ENCODE results near the gene TMEM117.
"Not testable (repeated sequence)": the region's sequence is repeated elsewhere in the genome, so short reads cannot be mapped to it uniquely, and the experiment has no call there.

TMEM117 gene

DNA sequence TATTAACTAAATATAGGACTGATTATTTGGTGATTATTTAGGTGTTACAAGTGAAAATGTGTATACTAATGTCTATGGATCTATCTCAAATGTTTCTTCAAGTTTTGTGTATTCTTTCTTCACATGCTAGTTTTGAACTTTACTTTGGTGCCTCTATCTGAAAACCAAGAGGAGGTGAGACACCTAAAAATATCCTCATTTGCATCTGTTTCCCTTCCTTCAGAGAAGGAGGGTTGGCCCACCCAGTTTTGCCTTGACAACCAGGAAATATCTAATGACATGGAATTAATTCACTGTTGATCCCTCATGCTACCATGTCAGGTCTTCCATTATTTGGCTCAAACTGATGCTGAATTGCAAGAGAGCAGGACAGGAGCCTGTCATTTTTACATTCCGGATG lies 539.8 kb downstream of the TMEM117 start:
- Histone ChIP-seq H3K4me3 (ENCODE audit: low read depth in 1 of 2, low read length in 2 of 2) (no peak overlapping the region), H3K27ac (ENCODE audit: low read depth, low read length) (no peak overlapping the region), H3K4me1 (ENCODE audit: insufficient read depth, low read length) (peaks cover 7% of the 10 kb centered on the region), H3K9me3 (ENCODE audit: low read length) (no peaks in the 10 kb centered on the region), H3K27me3 (ENCODE audit: control insufficient read depth in 1 of 2, insufficient read depth in 2 of 2, low read length in 2 of 2) (no peaks in the 10 kb centered on the region), H3K9ac (ENCODE audit: low read length) (no peak overlapping the region), H3K36me3 (ENCODE audit: insufficient read depth, low read length) (no peaks in the 10 kb centered on the region)

DNA sequence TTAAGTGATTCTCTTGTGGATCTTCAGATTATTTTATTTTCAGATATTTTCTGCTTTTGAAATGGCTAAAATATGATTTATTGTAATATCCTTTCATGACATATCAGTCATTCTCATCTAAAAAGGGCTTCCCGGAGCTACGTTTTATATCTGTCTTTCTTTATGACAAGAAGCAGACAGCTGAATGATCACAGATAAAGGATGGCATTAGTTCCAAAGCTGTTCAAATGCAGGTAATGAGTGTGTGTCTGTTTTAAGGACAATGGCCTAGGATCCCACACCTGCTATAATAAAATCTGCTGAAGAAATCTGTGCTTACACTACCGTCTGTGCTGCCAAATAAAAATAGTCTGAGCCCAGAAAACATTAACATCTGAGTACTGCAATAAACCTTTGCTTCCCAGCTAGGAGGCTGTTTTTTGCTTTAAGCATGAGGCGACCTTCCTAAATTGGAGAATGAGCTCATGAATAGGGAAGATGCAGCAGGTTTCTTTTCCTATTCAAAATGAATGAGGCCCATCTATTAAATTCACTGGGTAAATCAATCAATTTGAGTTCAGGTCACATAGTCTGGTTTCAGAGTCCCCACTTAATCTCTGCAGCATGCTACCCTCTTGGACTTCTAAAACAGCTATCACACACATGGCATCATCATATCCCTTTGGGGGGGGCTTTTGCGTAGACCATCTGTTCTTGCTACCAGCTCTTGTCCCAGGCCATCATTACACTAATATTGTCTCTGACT lies 541.7 kb downstream of the TMEM117 start:
- Histone ChIP-seq H3K9ac (ENCODE audit: low read length) (no peak overlapping the region), H3K9me3 (ENCODE audit: low read length) (no peaks in the 10 kb centered on the region), H3K36me3 (ENCODE audit: insufficient read depth, low read length) (no peaks in the 10 kb centered on the region), H3K27me3 (ENCODE audit: control insufficient read depth in 1 of 2, insufficient read depth in 2 of 2, low read length in 2 of 2) (no peaks in the 10 kb centered on the region), H3K4me1 (ENCODE audit: insufficient read depth, low read length) (peaks cover 14% of the 10 kb centered on the region), H3K4me3 (ENCODE audit: low read depth in 1 of 2, low read length in 2 of 2) (no peak overlapping the region), H3K27ac (ENCODE audit: low read depth, low read length) (no peak overlapping the region)

DNA sequence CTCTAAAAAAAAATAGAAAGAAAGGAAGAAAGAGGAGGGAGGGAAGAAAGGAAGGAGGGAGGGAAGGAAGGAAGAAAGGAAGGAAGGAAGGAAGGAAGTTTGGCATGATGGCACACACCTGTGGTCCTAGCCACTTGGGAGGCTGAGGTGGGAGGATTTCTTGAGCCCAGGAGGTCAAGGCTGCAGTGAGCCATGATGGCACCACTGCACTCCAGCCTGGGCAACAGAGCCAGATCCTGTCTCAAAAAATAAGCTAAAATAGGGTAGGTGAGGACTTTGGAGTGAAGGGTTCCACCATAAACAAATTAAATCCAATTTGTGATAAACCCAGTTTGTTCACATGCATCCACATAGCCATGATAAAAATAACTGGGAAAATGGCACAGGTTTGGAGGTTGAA lies 543.2 kb downstream of the TMEM117 start:
- H3K9me3 ChIP-seq (ENCODE audit: low read length); H3K9ac ChIP-seq (ENCODE audit: low read length); H3K27me3 ChIP-seq (ENCODE audit: control insufficient read depth in 1 of 2, insufficient read depth in 2 of 2, low read length in 2 of 2); H3K4me3 ChIP-seq (ENCODE audit: low read depth in 1 of 2, low read length in 2 of 2); H3K36me3 ChIP-seq (ENCODE audit: insufficient read depth, low read length); H3K27ac ChIP-seq (ENCODE audit: low read depth, low read length): not testable (repeated sequence)
- H3K4me1 ChIP-seq (ENCODE audit: insufficient read depth, low read length), result peaks cover 14% of the 10 kb centered on the region

DNA sequence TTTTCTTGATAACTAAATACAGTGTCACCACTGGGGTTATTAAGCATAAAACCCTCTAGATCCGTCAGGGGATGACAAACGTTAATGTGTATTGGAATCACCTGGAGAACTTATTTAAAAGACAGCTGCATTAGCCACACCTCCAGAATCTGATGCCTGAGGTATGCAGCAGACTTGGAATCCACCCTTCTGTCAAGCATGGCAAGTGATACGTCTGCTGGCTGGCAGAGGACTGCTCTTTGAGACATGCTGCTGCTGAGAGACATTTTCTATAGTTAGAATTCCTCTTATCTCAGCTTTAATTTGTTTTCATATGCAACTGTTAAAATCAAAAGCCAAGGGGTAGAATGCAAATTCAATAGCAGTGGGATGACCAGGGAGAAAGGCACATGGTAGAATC lies 544.0 kb downstream of the TMEM117 start:
- Histone ChIP-seq H3K36me3 (ENCODE audit: insufficient read depth, low read length) (no peaks in the 10 kb centered on the region), H3K4me3 (ENCODE audit: low read depth in 1 of 2, low read length in 2 of 2) (no peak overlapping the region), H3K27me3 (ENCODE audit: control insufficient read depth in 1 of 2, insufficient read depth in 2 of 2, low read length in 2 of 2) (no peaks in the 10 kb centered on the region), H3K4me1 (ENCODE audit: insufficient read depth, low read length) (peaks cover 14% of the 10 kb centered on the region), H3K9me3 (ENCODE audit: low read length) (no peaks in the 10 kb centered on the region), H3K9ac (ENCODE audit: low read length) (no peak overlapping the region), H3K27ac (ENCODE audit: low read depth, low read length) (no peak overlapping the region)

DNA sequence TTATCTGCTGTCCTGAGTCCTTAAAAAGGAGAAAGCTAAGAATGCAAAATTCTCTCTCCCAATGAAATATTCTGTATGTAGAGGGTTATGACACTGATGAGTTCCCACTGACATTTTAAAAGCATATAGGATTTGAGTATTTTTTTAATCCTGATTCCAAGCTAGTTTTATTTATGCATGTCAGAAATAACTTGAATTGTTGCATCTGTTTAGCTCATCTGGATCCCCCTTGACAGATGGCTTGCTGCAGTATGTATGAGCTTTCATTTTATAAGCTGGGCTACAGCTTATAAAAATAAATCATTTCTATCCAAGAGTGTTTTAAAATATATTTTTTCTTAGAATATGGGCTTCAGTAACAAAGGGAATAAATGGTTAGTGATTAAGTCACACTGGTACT lies 545.0 kb downstream of the TMEM117 start:
- H3K27ac ChIP-seq (ENCODE audit: low read depth, low read length), result no peak overlapping the region
- no peak overlapping the region for H3K9ac ChIP-seq (ENCODE audit: low read length)
- H3K27me3 ChIP-seq (ENCODE audit: control insufficient read depth in 1 of 2, insufficient read depth in 2 of 2, low read length in 2 of 2), result no peaks in the 10 kb centered on the region
- no peaks in the 10 kb centered on the region for H3K9me3 ChIP-seq (ENCODE audit: low read length)
- H3K4me3 ChIP-seq (ENCODE audit: low read depth in 1 of 2, low read length in 2 of 2), result no peak overlapping the region
- peaks cover 14% of the 10 kb centered on the region for H3K4me1 ChIP-seq (ENCODE audit: insufficient read depth, low read length)
- H3K36me3 ChIP-seq (ENCODE audit: insufficient read depth, low read length), result no peaks in the 10 kb centered on the region

DNA sequence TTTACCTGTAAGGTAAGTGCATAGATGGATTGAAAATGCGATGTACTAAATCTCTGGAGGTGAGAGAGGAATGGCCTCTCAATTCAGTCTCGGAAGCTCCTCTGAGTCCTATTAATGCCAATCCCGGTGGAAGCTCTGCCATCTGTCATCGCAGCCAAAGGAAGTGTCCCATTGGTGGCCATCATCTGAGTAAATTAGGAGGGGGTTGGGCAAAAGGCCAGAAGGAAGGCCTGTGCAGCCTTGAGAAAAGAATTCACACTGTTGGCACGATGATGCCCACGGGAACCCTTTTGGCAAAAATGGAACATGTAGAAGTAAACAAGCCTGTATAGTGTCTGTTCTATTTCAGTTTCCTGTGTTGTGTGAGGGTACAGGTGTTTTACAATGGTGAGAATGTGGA lies 545.5 kb downstream of the TMEM117 start:
- H3K4me1 ChIP-seq (ENCODE audit: insufficient read depth, low read length), result peaks cover 14% of the 10 kb centered on the region
- H3K27me3 ChIP-seq (ENCODE audit: control insufficient read depth in 1 of 2, insufficient read depth in 2 of 2, low read length in 2 of 2), result no peaks in the 10 kb centered on the region
- no peak overlapping the region for H3K9ac ChIP-seq (ENCODE audit: low read length)
- H3K36me3 ChIP-seq (ENCODE audit: insufficient read depth, low read length), result no peaks in the 10 kb centered on the region
- H3K9me3 ChIP-seq (ENCODE audit: low read length), result no peaks in the 10 kb centered on the region
- H3K27ac ChIP-seq (ENCODE audit: low read depth, low read length), result no peak overlapping the region
- H3K4me3 ChIP-seq (ENCODE audit: low read depth in 1 of 2, low read length in 2 of 2), result no peak overlapping the region

DNA sequence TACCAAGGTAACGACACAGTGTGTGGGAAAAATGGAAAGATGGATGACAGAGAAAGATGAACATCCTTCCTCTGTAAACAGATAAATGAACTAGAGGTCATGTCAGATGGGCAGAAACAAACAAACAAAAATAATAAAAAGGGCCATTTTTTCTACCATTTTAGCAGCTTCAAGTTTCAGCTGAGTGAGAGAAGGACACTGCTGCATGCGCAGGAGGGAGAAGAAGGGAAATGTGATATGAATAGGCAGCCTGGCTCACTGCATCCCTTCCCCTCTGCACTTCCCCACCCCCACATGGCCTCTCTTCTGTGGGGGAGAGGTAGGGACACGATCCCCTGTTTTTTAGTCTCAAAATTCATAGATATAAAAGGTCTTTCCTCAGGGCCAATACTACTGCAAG lies 548.3 kb downstream of the TMEM117 start:
- H3K36me3 ChIP-seq (ENCODE audit: insufficient read depth, low read length), result no peaks in the 10 kb centered on the region
- no peak overlapping the region for H3K4me3 ChIP-seq (ENCODE audit: low read depth in 1 of 2, low read length in 2 of 2)
- no peaks in the 10 kb centered on the region for H3K27me3 ChIP-seq (ENCODE audit: control insufficient read depth in 1 of 2, insufficient read depth in 2 of 2, low read length in 2 of 2)
- H3K27ac ChIP-seq (ENCODE audit: low read depth, low read length), result no peak overlapping the region
- H3K4me1 ChIP-seq (ENCODE audit: insufficient read depth, low read length), result peaks cover 8% of the 10 kb centered on the region
- no peak overlapping the region for H3K9ac ChIP-seq (ENCODE audit: low read length)
- H3K9me3 ChIP-seq (ENCODE audit: low read length), result no peaks in the 10 kb centered on the region

DNA sequence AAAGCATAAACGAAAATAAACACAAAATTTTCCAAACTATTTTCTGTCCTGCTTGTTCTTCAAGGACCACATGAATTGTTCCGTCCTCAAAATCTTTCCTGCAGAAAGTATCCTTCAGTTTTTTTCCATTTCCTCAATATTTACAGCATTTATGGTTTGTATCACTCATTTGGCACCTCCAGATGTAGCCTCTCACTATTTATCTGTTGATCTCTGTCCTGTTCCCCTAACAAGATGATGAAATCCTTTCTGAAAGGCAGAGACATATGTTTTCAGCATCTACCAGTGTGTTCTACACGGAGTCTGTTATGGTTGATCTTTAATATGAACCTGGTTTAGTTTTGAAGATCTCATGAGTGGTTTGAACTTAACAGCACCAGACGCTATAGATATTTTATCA lies 550.1 kb downstream of the TMEM117 start:
- Histone ChIP-seq H3K9ac (ENCODE audit: low read length) (no peak overlapping the region), H3K4me3 (ENCODE audit: low read depth in 1 of 2, low read length in 2 of 2) (no peak overlapping the region), H3K27ac (ENCODE audit: low read depth, low read length) (no peak overlapping the region), H3K27me3 (ENCODE audit: control insufficient read depth in 1 of 2, insufficient read depth in 2 of 2, low read length in 2 of 2) (no peaks in the 10 kb centered on the region), H3K4me1 (ENCODE audit: insufficient read depth, low read length) (peaks cover 18% of the 10 kb centered on the region), H3K9me3 (ENCODE audit: low read length) (no peaks in the 10 kb centered on the region), H3K36me3 (ENCODE audit: insufficient read depth, low read length) (no peaks in the 10 kb centered on the region)

DNA sequence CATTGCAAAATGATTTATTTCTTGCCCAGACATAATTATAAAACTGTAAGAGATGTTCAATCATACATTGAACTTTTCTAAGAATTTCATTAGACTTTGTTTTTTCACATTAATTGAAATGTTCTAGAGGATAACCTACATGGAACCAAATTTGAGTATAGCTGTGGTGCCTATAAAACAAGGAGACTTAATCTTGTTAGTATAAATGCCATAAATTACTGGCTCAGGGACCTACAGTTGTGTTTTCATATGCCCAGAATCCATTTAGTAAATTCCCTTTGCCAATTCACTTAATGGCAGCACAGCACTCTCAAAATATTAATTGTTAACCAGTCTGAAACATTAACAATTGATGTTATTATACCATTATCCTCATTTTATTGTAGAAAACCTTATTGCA lies 551.7 kb downstream of the TMEM117 start:
- peaks cover 11% of the 10 kb centered on the region for H3K4me1 ChIP-seq (ENCODE audit: insufficient read depth, low read length)
- no peak overlapping the region for H3K27ac ChIP-seq (ENCODE audit: low read depth, low read length)
- H3K36me3 ChIP-seq (ENCODE audit: insufficient read depth, low read length), result no peaks in the 10 kb centered on the region
- no peak overlapping the region for H3K4me3 ChIP-seq (ENCODE audit: low read depth in 1 of 2, low read length in 2 of 2)
- no peak overlapping the region for H3K9ac ChIP-seq (ENCODE audit: low read length)
- no peaks in the 10 kb centered on the region for H3K27me3 ChIP-seq (ENCODE audit: control insufficient read depth in 1 of 2, insufficient read depth in 2 of 2, low read length in 2 of 2)
- no peaks in the 10 kb centered on the region for H3K9me3 ChIP-seq (ENCODE audit: low read length)

DNA sequence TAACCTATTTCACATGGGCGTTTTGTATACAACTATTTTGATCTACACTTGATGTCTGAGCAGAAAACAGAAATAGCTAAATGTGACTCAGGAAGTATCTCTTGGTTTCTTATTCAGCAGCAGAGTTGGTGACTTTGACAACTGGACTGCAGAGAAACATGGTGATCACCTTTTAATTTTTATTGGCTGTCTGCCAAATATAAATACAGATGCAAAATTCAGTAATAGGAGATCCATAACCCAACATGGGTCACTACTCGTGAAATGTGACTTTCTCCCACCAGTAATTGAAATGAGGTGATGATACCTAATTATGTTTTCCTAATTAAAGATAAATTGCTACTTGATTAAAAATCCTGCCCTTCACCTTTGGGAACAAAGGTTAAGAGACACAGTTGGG lies 553.2 kb downstream of the TMEM117 start:
- no peak overlapping the region for H3K4me3 ChIP-seq (ENCODE audit: low read depth in 1 of 2, low read length in 2 of 2)
- H3K4me1 ChIP-seq (ENCODE audit: insufficient read depth, low read length), result peaks cover 11% of the 10 kb centered on the region
- no peaks in the 10 kb centered on the region for H3K9me3 ChIP-seq (ENCODE audit: low read length)
- no peak overlapping the region for H3K27ac ChIP-seq (ENCODE audit: low read depth, low read length)
- H3K9ac ChIP-seq (ENCODE audit: low read length), result no peak overlapping the region
- no peaks in the 10 kb centered on the region for H3K36me3 ChIP-seq (ENCODE audit: insufficient read depth, low read length)
- no peaks in the 10 kb centered on the region for H3K27me3 ChIP-seq (ENCODE audit: control insufficient read depth in 1 of 2, insufficient read depth in 2 of 2, low read length in 2 of 2)

DNA sequence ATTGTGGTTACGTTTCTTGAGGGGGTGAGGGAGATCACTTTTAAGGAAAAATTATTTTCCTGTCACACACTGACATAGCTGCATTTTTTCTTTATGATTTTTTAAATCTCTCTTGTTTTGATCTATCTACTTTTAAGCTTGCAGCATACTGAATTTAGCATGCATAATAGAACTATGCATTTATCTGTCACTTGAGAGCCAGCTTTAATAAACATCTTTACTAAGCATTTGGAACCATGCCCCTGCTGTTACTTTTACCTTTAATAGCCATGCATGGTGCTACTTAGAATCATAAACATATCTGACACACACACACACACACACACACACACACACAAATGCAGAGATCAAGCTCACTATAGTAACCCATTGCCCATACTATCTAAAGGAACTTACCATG lies 554.0 kb downstream of the TMEM117 start:
- H3K27ac ChIP-seq (ENCODE audit: low read depth, low read length), result no peak overlapping the region
- H3K9me3 ChIP-seq (ENCODE audit: low read length), result no peaks in the 10 kb centered on the region
- H3K27me3 ChIP-seq (ENCODE audit: control insufficient read depth in 1 of 2, insufficient read depth in 2 of 2, low read length in 2 of 2), result no peaks in the 10 kb centered on the region
- peaks cover 11% of the 10 kb centered on the region for H3K4me1 ChIP-seq (ENCODE audit: insufficient read depth, low read length)
- no peaks in the 10 kb centered on the region for H3K36me3 ChIP-seq (ENCODE audit: insufficient read depth, low read length)
- no peak overlapping the region for H3K4me3 ChIP-seq (ENCODE audit: low read depth in 1 of 2, low read length in 2 of 2)
- no peak overlapping the region for H3K9ac ChIP-seq (ENCODE audit: low read length)

DNA sequence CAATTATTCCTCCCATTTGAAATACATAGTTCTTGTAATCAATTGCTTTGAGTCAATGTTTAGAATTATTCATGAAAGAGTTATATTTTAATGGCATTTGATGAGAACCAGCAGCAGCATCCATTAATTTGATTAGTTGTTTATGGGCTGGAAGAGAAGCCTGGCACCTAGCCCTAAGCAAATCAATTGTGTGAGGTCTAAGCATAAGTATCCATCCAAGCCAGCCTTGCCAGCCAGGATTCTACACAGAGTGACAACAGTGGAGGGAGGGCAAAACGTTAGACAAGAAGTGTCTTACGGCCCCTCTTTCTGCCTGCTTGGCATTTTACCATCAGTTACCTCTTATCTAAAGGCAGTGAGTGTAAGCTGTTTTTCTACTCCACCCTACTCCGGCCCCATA lies 561.8 kb downstream of the TMEM117 start:
- H3K27me3 ChIP-seq (ENCODE audit: control insufficient read depth in 1 of 2, insufficient read depth in 2 of 2, low read length in 2 of 2), result no peaks in the 10 kb centered on the region
- no peaks in the 10 kb centered on the region for H3K9me3 ChIP-seq (ENCODE audit: low read length)
- no peak overlapping the region for H3K4me3 ChIP-seq (ENCODE audit: low read depth in 1 of 2, low read length in 2 of 2)
- no peak overlapping the region for H3K9ac ChIP-seq (ENCODE audit: low read length)
- H3K27ac ChIP-seq (ENCODE audit: low read depth, low read length), result no peak overlapping the region
- no peaks in the 10 kb centered on the region for H3K4me1 ChIP-seq (ENCODE audit: insufficient read depth, low read length)
- no peaks in the 10 kb centered on the region for H3K36me3 ChIP-seq (ENCODE audit: insufficient read depth, low read length)
